Keratinocyte (primary cell): Measurements from ENCODE around the gene RCAN2.

Experiments
- EZH2 ChIP-seq: IDR thresholded peaks from one replicate; pipeline ENCODE4 v1.6.1; 2012; ENCODE audit warnings: inconsistent platforms, mild to moderate bottlenecking, low read length, moderate library complexity
- TF ChIP-seq, protein P1 (sequence below), 3 experiments: IDR thresholded peaks in 1 of 3; conservative IDR thresholded peaks in 1 of 3; optimal IDR thresholded peaks in 1 of 3; 2 replicates in 2 of 3; 3 replicates in 1 of 3; pipeline versions ENCODE3 to v1.5.1; 2011; ENCODE audit warnings: low read length in 3 of 3, mild to moderate bottlenecking in 3 of 3, moderate library complexity in 2 of 3, control low read depth in 1 of 3, inconsistent platforms in 1 of 3; ENCODE audit not compliant: insufficient read depth in 2 of 3; ENCODE audit errors: extremely low read depth in 1 of 3

DNA sequence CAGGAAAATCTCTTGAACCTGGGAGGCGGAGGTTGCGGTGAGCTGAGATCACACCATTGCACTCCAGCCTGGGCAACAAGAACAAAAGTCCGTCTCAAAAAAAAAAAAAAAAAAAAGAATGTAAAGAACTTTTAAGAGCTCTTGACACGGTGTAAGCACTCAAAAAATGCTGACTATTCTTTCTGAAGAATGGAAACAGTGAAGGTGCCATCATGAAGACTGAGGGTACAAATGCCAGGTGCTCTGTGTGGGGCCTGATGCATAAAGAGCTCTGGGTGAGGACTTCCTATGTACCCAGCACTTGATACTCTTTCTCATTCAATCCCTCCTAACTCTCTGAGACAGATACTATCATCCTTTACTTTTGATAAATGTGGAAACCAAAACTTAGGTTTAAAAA is 275.5 kb downstream of the RCAN2 start:
- TF ChIP-seq, protein P1, sequence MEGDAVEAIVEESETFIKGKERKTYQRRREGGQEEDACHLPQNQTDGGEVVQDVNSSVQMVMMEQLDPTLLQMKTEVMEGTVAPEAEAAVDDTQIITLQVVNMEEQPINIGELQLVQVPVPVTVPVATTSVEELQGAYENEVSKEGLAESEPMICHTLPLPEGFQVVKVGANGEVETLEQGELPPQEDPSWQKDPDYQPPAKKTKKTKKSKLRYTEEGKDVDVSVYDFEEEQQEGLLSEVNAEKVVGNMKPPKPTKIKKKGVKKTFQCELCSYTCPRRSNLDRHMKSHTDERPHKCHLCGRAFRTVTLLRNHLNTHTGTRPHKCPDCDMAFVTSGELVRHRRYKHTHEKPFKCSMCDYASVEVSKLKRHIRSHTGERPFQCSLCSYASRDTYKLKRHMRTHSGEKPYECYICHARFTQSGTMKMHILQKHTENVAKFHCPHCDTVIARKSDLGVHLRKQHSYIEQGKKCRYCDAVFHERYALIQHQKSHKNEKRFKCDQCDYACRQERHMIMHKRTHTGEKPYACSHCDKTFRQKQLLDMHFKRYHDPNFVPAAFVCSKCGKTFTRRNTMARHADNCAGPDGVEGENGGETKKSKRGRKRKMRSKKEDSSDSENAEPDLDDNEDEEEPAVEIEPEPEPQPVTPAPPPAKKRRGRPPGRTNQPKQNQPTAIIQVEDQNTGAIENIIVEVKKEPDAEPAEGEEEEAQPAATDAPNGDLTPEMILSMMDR (optimal IDR thresholded peaks at IDR 0.05 in 1 of 3, IDR thresholded peaks at IDR 0.05 in 1 of 3, conservative IDR thresholded peaks at IDR 0.05 in 1 of 3; ENCODE audit: extremely low read depth in 1 of 3, insufficient read depth in 2 of 3, low read length in 3 of 3), result no peak
- TF ChIP-seq EZH2, result no peak
